K562 (cell line): ENCODE measurements around the gene ATL3. TPM values are rescaled to one million over a fixed set of nuclear protein-coding genes. Genes with fewer than 3 reads are reported as not detected.

Experiments used
- ATAC-seq: fragments of 200-7000 bp; cut with Tn5 transposase; 3 replicates; pipeline ENCODE4 v1.9.1; 2020; ENCODE audit warnings: moderate library complexity
- BruUV-seq: library from RNA; stranded (reverse); fragments of 400-500 nt; replicated peaks from 2 replicates; lab custom pipeline; 2021; lab: Mats Ljungman, UMichigan
- CTCF ChIA-PET: fragments of 300-600 bp; formaldehyde crosslinking; extraction: SDS; loops from one replicate; lab custom pipeline; 2021; ENCODE audit warnings: low intra/inter-chr PET ratio; lab: Yijun Ruan, JAX
- POLR2A ChIA-PET: fragments of 300-600, 350-650 bp; sonication (Branson Sonifier 250); formaldehyde crosslinking; extraction: SDS; loops from one replicate; lab custom pipeline; 2021; ENCODE audit warnings: antibody characterized with exemption, inconsistent platforms; lab: Yijun Ruan, JAX
- DNase-seq, 4 experiments: peaks; one replicate each; pipeline versions ENCODE4 v3.0.0 to v3.0.0-alpha.2; 2011 to 2018; ENCODE audit warnings: low spot score in 3 of 4, mixed read lengths in 3 of 4; ENCODE audit errors: extremely low read depth in 1 of 4
- FAIRE-seq: peaks from 2 replicates; lab custom pipeline; 2011; peaks lifted over from hg19 to GRCh38; lab: Jason Lieb, UNC
- H2AFZ ChIP-seq: 2 replicates; pipeline ENCODE4 v1.6.0; 2011; ENCODE audit warnings: low read depth, low read length, control low read depth, inconsistent platforms
- H3K27ac ChIP-seq: fragments of 200-600 bp; 3 replicates; pipeline ENCODE4 v1.8.0; 2011; ENCODE audit warnings: low read depth, mild to moderate bottlenecking, control low read depth, inconsistent platforms, low read length, moderate library complexity, mixed read lengths; ENCODE audit errors: extremely low read depth
- H3K27me3 ChIP-seq, 2 experiments: fragments of 300-600 bp in 1 of 2; 2 replicates in 1 of 2; 3 replicates in 1 of 2; pipeline versions ENCODE4 v1.6.0 to v1.8.0; 2011; ENCODE audit warnings: inconsistent platforms in 2 of 2, low read length in 2 of 2, mild to moderate bottlenecking in 1 of 2, mixed read lengths in 1 of 2, moderate library complexity in 1 of 2; ENCODE audit not compliant: control insufficient read depth in 2 of 2, insufficient read depth in 2 of 2
- H3K36me3 ChIP-seq: fragments of 300-600 bp; 3 replicates; pipeline ENCODE4 v1.8.0; 2011; ENCODE audit warnings: mild to moderate bottlenecking, low read length, inconsistent platforms; ENCODE audit not compliant: control insufficient read depth, insufficient read depth
- H3K4me1 ChIP-seq, 2 experiments: fragments of 200-600 bp in 1 of 2; replicated peaks in 1 of 2; 2 replicates in 1 of 2; 3 replicates in 1 of 2; pipeline versions ENCODE4 v1.5.1 to v1.8.0; 2011; ENCODE audit warnings: inconsistent platforms in 2 of 2, low read length in 2 of 2, mild to moderate bottlenecking in 1 of 2, mixed read lengths in 1 of 2, moderate library complexity in 1 of 2; ENCODE audit not compliant: control insufficient read depth in 2 of 2, insufficient read depth in 2 of 2
- H3K4me2 ChIP-seq: 2 replicates; pipeline ENCODE4 v1.6.1; 2011; ENCODE audit warnings: low read length, control low read depth, inconsistent platforms, mixed read lengths; ENCODE audit not compliant: insufficient read depth
- H3K4me3 ChIP-seq: fragments of 200-600 bp; sonication (generic), shearing (Covaris generic); 2 replicates; pipeline ENCODE4 v1.5.1; 2016; ENCODE audit warnings: control low read depth, inconsistent platforms
- H3K79me2 ChIP-seq: fragments of 200-600 bp; 3 replicates; pipeline ENCODE4 v1.8.0; 2011; ENCODE audit warnings: low read length, inconsistent platforms; ENCODE audit not compliant: control insufficient read depth, insufficient read depth
- H3K9ac ChIP-seq, 2 experiments: 2 replicates each; pipeline versions ENCODE4 v1.6.0 to v1.6.1; 2011; ENCODE audit warnings: low read depth in 2 of 2, low read length in 2 of 2, control low read depth in 1 of 2, inconsistent platforms in 1 of 2, mild to moderate bottlenecking in 1 of 2, mixed read lengths in 1 of 2; ENCODE audit not compliant: insufficient read depth in 1 of 2
- H3K9me1 ChIP-seq: one replicate; pipeline ENCODE4 v1.6.0; 2011; ENCODE audit warnings: inconsistent platforms, mild to moderate bottlenecking, low read length, moderate library complexity; ENCODE audit not compliant: control insufficient read depth, insufficient read depth
- H3K9me3 ChIP-seq: replicated peaks from 2 replicates; pipeline ENCODE4 v1.5.1; 2011; ENCODE audit warnings: low read depth, low read length, inconsistent platforms; ENCODE audit not compliant: control insufficient read depth, insufficient read depth
- H4K20me1 ChIP-seq: replicated peaks from 2 replicates; pipeline ENCODE4 v1.6.1; 2011; ENCODE audit warnings: low read length, inconsistent platforms, mixed read lengths; ENCODE audit not compliant: control insufficient read depth, insufficient read depth
- EGR1 ChIP-seq: fragments of 450-650 bp; conservative IDR thresholded peaks from 2 replicates; pipeline ENCODE4 v1.6.1; 2017; ENCODE audit warnings: mild to moderate bottlenecking
- GTF2F1 ChIP-seq: IDR thresholded peaks from 2 replicates; pipeline ENCODE4 v1.6.1; 2011; ENCODE audit warnings: low read depth, low read length, improper control_type of control experiment
- HDAC1 ChIP-seq, 2 experiments: fragments of 450-650 bp; IDR thresholded peaks; 2 replicates each; pipeline ENCODE4 v1.6.1; 2016 to 2017; ENCODE audit warnings: inconsistent platforms in 1 of 2, mild to moderate bottlenecking in 1 of 2, moderate library complexity in 1 of 2
- RCOR1 ChIP-seq, 2 experiments: IDR thresholded peaks; 2 replicates each; pipeline ENCODE4 v1.6.1; 2012; ENCODE audit warnings: low read depth in 2 of 2, low read length in 2 of 2, borderline replicate concordance in 1 of 2, improper control_type of control experiment in 1 of 2
- TRIM24 ChIP-seq, 2 experiments: fragments of 450-650 bp; IDR thresholded peaks; 2 replicates each; pipeline ENCODE4 v1.6.1; 2016
- ZNF174 ChIP-seq: fragments of 250-450 bp; sonication (Bioruptor Pico); IDR thresholded peaks from 2 replicates; pipeline ENCODE4 v1.4.0; 2020; ENCODE audit warnings: mild to moderate bottlenecking
- ZNF584 ChIP-seq: fragments of 200-800 bp; sonication (Bioruptor generic); IDR thresholded peaks from 2 replicates; pipeline ENCODE4 v1.6.1; 2016; ENCODE audit warnings: low read depth, mild to moderate bottlenecking, missing genetic modification characterization, missing compliant biosample characterization
- WGBS: fragments of 100-300 bp; shearing (Covaris generic); methylation state at CpG from one replicate; pipeline ENCODE4 v1.1.6; 2016; ENCODE audit warnings: low coverage, mixed read lengths; ENCODE audit not compliant: insufficient coverage; ENCODE audit errors: missing lambda C conversion rate; 5-methylcytosine and 5-hydroxymethylcytosine counted together
- in situ Hi-C: fragments of 300-500 bp; cut with MboI; formaldehyde crosslinking; loops from 4 replicates; pipeline ENCODE4 v1.15.0; 2018; ENCODE audit warnings: inconsistent platforms, mixed read lengths
- intact Hi-C: fragments of 100-400 bp; cut with micrococcal nuclease; formaldehyde crosslinking; loops from 2 replicates; pipeline ENCODE4 v1.14.2; 2022
- polyA plus RNA-seq, 8 experiments: library from polyadenylated mRNA; depleted of rRNA in 4 of 8; stranded (reverse) in 5 of 8; unstranded in 3 of 8; fragments of >200 nt; fragmentation: Nextera tagmentation in 2 of 8; fragmentation: Illumina TruSeq in 1 of 8; extraction: Ambion mirVana in 2 of 8; extraction: Trizol in 1 of 8; gene quantifications; 2 replicates each; pipeline versions ENCODE4 v1.2.1 to v1.2.3, GENCODE V29; 2011 to 2014; ENCODE audit warnings: inconsistent platforms in 1 of 8, missing spikeins in 1 of 8
- total RNA-seq, 7 experiments: library from RNA; depleted of rRNA in 6 of 7; stranded (reverse); fragments of >200 nt in 6 of 7; fragmentation: Illumina TruSeq in 2 of 7; extraction: Trizol in 2 of 7; gene quantifications; 2 replicates each; pipeline versions ENCODE4 v1.2.1 to v1.2.3, GENCODE V29; 2011 to 2021; ENCODE audit warnings: low replicate concordance in 1 of 7

Gene ATL3
- total and polyA plus RNA-seq, 9 of the 15 experiments (the other 6 are each of a cell fraction or from before 2014, with no cell fraction given) = 18.2 to 39.8 (median 23.9) TPM

- 0% methylated on average over 1 of the region's 1 CpG for WGBS
- no TSS peak for BruUV-seq
- TF ChIP-seq HDAC1 (IDR thresholded peaks at IDR 0.05) = no peak
- no peak for TF ChIP-seq ZNF174 (CRISPR knock-in tag)
- TF ChIP-seq RCOR1 (IDR thresholded peaks at IDR 0.05; ENCODE audit: borderline replicate concordance in 1 of 2, low read depth in 2 of 2, low read length in 2 of 2) = no peak
- no peak for TF ChIP-seq ZNF584 (CRISPR knock-in tag)
- no peaks in the 10 kb centered on the region for H3K36me3 ChIP-seq
- FAIRE-seq (no peak), ATAC-seq (no peak), DNase-seq (no peak)
- no peaks in the 10 kb centered on the region for H3K79me2 ChIP-seq
- H3K27me3 ChIP-seq = peaks cover 3 to 15% of the 10 kb centered on the region in 2 experiments; a peak in 3 of 5 replicates
- POLR2A ChIA-PET = no interaction called here
- in situ Hi-C loops (no loop called here), intact Hi-C loops (no loop called here)
- H4K20me1 ChIP-seq = no peaks in the 10 kb centered on the region
- peaks cover 8 to 20% of the 10 kb centered on the region in 2 experiments; a peak in 4 of 5 replicates for H3K4me1 ChIP-seq
- no peak overlapping the region for H3K27ac ChIP-seq
- CTCF ChIA-PET = no interaction called here
- H3K4me2 ChIP-seq = no peak overlapping the region
- H3K9me1 ChIP-seq = no peaks in the 10 kb centered on the region
- no peak overlapping the region for H2AFZ ChIP-seq
- no peak overlapping the region for H3K9ac ChIP-seq
- no peak overlapping the region for H3K4me3 ChIP-seq
- H3K9me3 ChIP-seq = no peaks in the 10 kb centered on the region
Measured at GRCh38 chr11:63611395-63611747, 59.8 kb downstream of the ATL3 start.

GRCh38 chr11:63610604-63611394 lies 60.4 kb downstream of the ATL3 start:
- Histone ChIP-seq H4K20me1 (no peaks in the 10 kb centered on the region), H3K27me3 (peaks cover 3 to 15% of the 10 kb centered on the region in 2 experiments; a peak in 3 of 5 replicates), H3K4me2 (no peak overlapping the region), H3K79me2 (no peaks in the 10 kb centered on the region), H3K9me3 (no peaks in the 10 kb centered on the region), H3K9me1 (no peaks in the 10 kb centered on the region), H3K27ac (no peak overlapping the region), H3K36me3 (no peaks in the 10 kb centered on the region), H3K9ac (no peak overlapping the region), H2AFZ (no peak overlapping the region), H3K4me3 (no peak overlapping the region), H3K4me1 (peaks cover 8 to 23% of the 10 kb centered on the region in 2 experiments; a peak in 4 of 5 replicates)
- ATAC-seq (no peak), DNase-seq (no peak), FAIRE-seq (no peak)
- intact Hi-C loops (no loop called here), in situ Hi-C loops (no loop called here)
- TF ChIP-seq EGR1 = peak; percentile 62
- TF ChIP-seq GTF2F1 = no peak
- no peak for TF ChIP-seq TRIM24 (IDR thresholded peaks at IDR 0.05)
- ChIA-PET POLR2A (no interaction called here), CTCF (interaction anchor here (1.1 kb wide), 1 partner anchor 25 kb away, joined by 3 read pairs; no protein-coding TSS in a partner anchor)
- no TSS peak for BruUV-seq
- WGBS = 17% methylated on average over 13 of the region's 14 CpGs
